Fibroblast of the conjunctiva (primary cell): Measurements from ENCODE around the gene PRDM15.

Experiments used
- DNase-seq: peaks from one replicate; pipeline ENCODE4 v3.0.0-alpha.2; 2010; ENCODE audit warnings: low read depth

PRDM15 gene

GRCh38 chr21:41824466-41825207 is 54.5 kb downstream of the PRDM15 start:
- DNase-seq: no peak

GRCh38 chr21:41823906-41824305 is 55.2 kb downstream of the PRDM15 start:
- no peak for DNase-seq

- no peak for DNase-seq
Measured at GRCh38 chr21:41823166-41823565, 56.0 kb downstream of the PRDM15 start.

GRCh38 chr21:41821756-41822431 is 57.2 kb downstream of the PRDM15 start:
- DNase-seq: no peak

- DNase-seq: no peak
Measured at GRCh38 chr21:41821081-41821755, 57.9 kb downstream of the PRDM15 start.

GRCh38 chr21:41820384-41821080 is 58.6 kb downstream of the PRDM15 start:
- no peak for DNase-seq

GRCh38 chr21:41819856-41820281 is 59.3 kb downstream of the PRDM15 start:
- DNase-seq: no peak

GRCh38 chr21:41819236-41819855 is 59.8 kb downstream of the PRDM15 start:
- DNase-seq: no peak

GRCh38 chr21:41817877-41818855 is 61.0 kb downstream of the PRDM15 start:
- no peak for DNase-seq

- peak; percentile 43 for DNase-seq
Measured at GRCh38 chr21:41817228-41817627, 61.9 kb downstream of the PRDM15 start.

- DNase-seq: peak; percentile 21
Measured at GRCh38 chr21:41816583-41817165, 62.5 kb downstream of the PRDM15 start.

GRCh38 chr21:41815652-41816582 is 63.2 kb downstream of the PRDM15 start:
- no peak for DNase-seq

GRCh38 chr21:41813226-41813625 is 65.9 kb downstream of the PRDM15 start:
- no peak for DNase-seq

GRCh38 chr21:41812679-41813078 is 66.5 kb downstream of the PRDM15 start:
- no peak for DNase-seq

- DNase-seq: no peak
Measured at GRCh38 chr21:41810597-41810932, 68.6 kb downstream of the PRDM15 start.

- DNase-seq: no peak
Measured at GRCh38 chr21:41809891-41810596, 69.1 kb downstream of the PRDM15 start.

GRCh38 chr21:41808846-41809245 is 70.3 kb downstream of the PRDM15 start:
- no peak for DNase-seq

GRCh38 chr21:41808094-41808493 is 71.0 kb downstream of the PRDM15 start:
- DNase-seq: no peak

GRCh38 chr21:41806773-41807172 is 72.4 kb downstream of the PRDM15 start:
- no peak for DNase-seq
